GM18951 (cell line): Measurements from ENCODE around the gene KLHL25.

Source experiments
- POLR2A ChIP-seq: IDR thresholded peaks from 4 replicates; pipeline ENCODE4 v1.6.1; 2011; ENCODE audit warnings: mild to moderate bottlenecking; ENCODE audit not compliant: insufficient read length, insufficient read depth; ENCODE audit errors: extremely low read depth
- in situ Hi-C: fragments of 300-500 bp; cut with MboI; formaldehyde crosslinking; loops from one replicate; pipeline ENCODE4 v1.12.0; 2022; ENCODE audit warnings: low sequenced_read_pairs, mixed read lengths, inconsistent platforms; ENCODE audit not compliant: unreplicated experiment

Gene KLHL25

GRCh38 chr15:85741021-85741421 is 53.7 kb downstream of the KLHL25 start:
- no peak for TF ChIP-seq POLR2A

DNA sequence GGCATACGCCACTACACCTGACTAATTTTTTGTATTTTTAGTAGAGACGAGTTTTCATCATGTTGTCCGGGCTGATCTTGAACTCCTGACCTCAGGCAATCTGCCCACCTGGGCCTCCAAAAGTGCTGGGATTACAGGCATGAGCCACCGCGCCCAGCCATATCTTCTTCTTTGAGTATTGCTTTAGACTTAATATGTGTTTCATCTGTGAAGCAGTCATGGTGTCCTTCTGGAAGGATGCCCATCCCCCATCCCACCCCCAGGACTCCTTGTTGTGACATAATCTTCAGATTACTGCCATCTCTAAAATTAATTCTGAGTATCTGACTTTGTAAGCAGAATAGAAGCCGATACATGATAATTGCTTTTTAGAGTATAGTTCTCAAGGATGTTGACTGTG is 57.7 kb downstream of the KLHL25 start:
- TF ChIP-seq POLR2A, result no peak
- in situ Hi-C loops, result no loop called here

More at GRCh38 chr15:85741021-85741421, 53.7 kb downstream of the KLHL25 start:
- in situ Hi-C loops, result loop anchor here (10.0 kb wide), 1 partner anchor 94 kb away; no protein-coding TSS in a partner anchor

DNA sequence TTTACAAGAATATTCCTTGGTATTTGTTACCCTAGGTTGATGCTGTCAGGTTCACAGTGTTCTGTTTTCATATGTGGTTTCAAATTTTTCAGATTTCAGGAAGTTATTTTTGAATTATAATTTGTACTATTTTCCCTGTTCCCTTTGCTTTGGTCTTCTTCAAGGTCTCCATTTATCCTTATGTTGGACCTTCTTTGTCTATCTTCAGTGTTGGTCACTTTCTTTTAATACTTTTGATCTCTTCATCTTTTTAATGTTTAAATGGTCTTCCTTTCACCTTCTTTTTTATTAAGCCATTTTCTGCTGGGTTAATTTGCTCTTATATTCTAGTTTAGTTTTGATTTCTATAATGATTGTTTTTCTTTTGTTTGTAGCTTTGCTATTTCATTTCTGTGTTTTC is 61.3 kb downstream of the KLHL25 start:
- in situ Hi-C loops, result no loop called here
- no peak for TF ChIP-seq POLR2A

GRCh38 chr15:85730001-85730820 is 64.5 kb downstream of the KLHL25 start:
- TF ChIP-seq POLR2A, result no peak
- in situ Hi-C loops, result no loop called here

- no peak for TF ChIP-seq POLR2A
- in situ Hi-C loops, result no loop called here
Measured at GRCh38 chr15:85727068-85727467, 67.7 kb downstream of the KLHL25 start.

DNA sequence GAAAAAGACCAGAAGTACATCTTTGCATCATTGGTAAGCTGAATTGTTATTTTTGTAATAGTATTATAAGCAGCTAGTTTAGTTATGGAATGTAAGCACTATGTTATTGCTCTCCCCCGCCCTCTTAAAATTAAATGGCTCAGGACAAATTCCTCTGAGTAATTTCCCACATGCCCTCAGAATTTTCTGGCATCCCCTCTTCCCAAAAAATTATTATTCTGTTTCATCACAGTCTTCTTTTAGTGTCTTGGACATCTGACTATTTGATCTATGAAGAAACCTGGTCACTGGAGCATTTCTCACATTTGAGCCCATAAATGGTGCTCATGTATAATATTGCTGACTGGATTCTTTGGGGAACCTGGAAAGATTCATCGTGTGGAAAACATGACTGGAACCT is 68.3 kb downstream of the KLHL25 start:
- in situ Hi-C loops, result no loop called here
- no peak for TF ChIP-seq POLR2A

DNA sequence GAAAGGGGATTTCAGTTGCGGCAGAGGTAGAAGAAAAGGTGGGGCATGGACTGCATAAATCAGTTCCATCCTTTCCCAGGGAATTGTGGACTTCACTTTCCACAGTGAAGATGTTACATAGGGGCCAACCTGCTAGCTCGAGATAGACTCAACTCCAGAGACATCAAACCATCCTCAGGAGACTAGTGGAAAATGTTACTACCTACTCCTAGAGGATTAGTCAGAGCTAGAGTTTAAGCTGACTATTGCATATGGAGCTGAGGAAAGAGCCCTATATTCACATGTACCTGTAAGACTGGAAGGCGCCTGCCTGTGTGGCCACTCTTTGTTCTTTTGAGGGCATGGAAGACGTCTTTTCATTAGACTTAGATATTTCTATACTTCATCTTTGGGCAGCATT is 69.2 kb downstream of the KLHL25 start:
- in situ Hi-C loops, result no loop called here
- no peak for TF ChIP-seq POLR2A

DNA sequence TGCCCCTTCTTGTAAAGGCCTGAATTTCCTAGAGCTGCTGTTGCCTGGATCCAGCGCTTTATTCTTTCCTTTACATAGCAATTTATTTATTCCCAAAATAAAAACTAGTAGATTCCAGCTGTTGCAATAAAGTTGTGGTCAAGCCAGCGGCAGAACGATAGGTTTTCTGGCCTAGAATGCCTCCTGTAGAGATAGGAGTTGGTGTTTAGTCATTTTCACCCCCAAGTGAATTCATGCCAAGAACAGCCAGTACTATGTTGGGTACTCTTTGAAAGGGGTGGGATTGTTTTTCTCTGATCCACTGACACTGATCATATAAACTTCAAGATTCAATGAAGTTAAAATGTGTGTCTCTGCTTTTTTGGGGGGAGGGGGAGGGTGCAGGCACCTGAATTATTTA is 69.7 kb downstream of the KLHL25 start:
- no peak for TF ChIP-seq POLR2A
- in situ Hi-C loops, result no loop called here

- TF ChIP-seq POLR2A, result no peak
- in situ Hi-C loops, result no loop called here
Measured at GRCh38 chr15:85723960-85724945, 70.5 kb downstream of the KLHL25 start.

DNA sequence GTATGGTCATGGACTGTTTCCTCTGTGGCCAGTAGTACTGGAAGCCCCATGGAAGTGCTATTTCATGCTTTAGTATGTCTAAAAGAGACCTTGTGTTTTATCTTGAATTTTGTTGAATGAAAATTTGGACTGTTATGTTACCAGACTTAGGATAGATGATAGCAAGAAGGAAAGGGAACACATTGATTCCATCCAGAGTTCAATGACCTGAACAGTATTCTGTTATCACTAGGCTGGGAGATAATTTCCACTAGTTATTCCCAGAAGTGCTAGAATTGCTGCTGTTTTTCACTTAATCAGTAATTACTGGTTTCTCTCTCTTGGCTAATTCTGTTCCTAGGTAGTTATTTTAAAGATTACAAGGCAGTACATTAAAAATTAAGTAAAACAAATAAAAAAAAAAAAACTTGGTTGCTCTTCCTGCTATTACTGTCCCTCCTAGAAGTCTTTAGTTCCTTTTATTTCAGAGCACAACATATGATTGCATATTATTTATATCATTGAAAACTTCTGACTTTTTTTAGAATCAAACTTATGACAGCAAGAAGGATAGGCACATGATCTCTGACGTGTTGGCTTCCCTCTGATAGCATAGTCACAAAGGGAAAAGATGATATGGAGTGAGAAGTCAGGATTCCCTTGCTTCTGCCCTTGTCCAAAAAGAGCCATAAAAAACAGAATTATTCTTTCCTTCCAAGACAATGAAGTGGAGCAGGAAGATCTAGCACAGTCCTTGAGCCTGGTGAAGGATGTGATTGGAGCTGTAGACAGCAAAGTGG is 72.2 kb downstream of the KLHL25 start:
- no peak for TF ChIP-seq POLR2A
- in situ Hi-C loops, result no loop called here

DNA sequence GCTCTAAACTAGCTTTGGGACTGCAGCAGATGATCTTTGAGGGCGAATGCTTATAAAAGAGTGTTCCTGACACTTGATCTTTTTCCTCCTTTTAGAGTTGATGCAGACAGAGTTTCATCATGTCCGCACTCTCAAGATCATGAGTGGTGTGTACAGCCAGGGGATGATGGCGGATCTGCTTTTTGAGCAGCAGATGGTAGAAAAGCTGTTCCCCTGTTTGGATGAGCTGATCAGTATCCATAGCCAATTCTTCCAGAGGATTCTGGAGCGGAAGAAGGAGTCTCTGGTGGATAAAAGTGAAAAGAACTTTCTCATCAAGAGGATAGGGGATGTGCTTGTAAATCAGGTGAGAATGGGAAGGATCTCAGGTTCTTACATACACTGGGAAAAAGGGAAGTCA is 75.7 kb downstream of the KLHL25 start:
- TF ChIP-seq POLR2A, result no peak
- in situ Hi-C loops, result no loop called here

DNA sequence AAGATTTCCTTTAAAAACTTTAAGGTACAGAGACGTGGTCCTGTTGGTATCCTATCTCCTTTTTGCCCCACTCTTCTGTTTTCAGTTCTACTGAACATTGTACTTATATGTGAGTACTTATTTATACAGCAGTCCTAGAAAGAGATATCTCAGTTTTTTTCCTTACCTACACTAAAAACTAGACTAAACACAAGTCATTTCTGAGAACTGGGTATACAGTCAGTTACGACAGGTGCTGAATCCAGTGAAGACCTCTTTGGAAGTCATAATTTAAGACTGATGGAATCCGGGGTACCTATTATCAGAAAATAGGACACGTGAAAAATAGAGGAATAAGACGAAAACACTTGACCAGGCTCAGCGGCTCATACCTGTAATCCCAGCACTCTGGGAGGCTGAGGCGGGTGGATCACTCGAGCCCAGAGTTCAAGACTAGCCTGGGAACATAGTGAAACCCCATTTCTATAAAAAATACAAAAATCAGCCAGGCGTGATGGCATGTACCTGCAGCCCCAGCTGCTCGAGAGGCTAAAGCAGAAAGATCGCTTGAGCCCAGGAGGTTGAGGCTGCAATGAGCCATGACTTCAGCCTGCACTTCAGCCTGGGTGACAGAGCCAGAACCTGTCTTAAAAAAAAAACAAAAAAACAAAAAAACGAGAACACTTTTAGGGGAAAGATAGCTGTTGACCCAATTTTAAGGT is 76.3 kb downstream of the KLHL25 start:
- TF ChIP-seq POLR2A, result no peak
- in situ Hi-C loops, result no loop called here
